ENCODE measurements around the gene CABLES2.

Gene CABLES2

DNA sequence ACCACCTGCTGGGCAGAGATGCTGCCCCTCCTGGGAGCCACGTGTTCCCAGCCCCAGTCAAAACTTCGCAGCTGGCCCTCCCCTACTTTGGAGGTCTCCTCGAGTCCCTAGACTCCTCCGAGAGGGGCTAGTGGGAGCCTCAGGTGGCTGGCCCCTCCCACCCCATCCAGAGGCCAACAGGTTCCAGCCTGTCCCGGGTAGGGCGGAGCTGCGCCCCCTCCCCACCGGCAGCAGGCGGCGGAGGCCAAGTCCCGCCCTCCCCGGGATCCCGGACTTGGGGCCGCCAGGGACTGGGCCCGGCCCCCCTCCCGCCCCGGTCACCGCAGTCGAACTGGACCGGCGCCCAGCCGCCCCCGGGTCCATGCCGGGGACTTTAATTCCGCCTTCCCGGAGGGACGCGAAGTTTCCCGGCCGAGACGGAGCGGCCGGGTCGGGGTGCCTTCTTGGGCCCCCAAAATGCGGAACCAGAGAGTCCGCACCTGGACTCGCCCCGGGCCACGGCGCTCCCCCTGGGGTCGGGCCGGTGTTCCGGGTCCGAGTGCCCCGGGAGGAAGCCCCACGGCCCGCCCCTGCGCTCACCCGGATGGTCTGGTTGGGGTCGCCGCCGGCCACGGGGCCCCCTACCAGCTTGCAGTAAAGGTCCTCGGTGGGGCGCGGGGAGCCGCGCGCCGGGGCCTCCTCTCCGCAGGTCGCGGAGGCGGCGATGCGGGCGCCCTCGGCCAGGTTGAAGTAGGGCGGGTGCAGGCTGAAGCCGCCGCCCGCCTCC, 40.5 kb downstream of the CABLES2 start:
- TF ChIP-seq GATA1 (IDR thresholded peaks at IDR 0.05; ENCODE audit: low read depth, low read length): no peak
- TF ChIP-seq POLR2A (IDR thresholded peaks at IDR 0.05; ENCODE audit: low read length): no peak
- no peak for DNase-seq

DNA sequence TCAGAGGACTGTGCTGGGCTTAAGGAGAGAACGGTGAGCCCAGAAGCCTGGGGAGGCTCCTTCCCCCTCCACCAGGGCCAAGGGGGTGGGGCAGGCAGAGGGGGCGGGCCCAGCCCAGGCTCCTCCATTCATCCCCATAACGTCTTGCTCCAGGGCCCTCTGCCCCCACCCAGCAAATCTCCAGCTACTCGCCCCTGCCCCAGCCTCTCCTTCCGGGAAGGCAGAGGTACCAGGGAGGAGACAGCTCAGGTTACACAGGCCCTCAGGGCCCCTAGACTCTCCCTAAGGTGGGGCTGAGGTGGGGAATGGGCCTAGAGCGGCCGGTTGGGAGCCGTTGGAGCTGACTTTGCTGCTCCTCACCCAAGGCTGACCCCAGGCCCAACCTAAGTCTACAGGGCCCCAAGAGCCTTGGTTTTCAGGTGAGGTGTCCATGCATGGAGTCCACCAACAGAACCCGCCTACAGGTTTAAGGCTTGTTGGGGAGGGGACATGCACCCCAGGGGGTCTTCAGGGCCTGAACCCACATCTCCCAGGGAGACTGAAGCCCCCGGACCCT, 41.2 kb downstream of the CABLES2 start:
- peak in 1 of 2 experiments; percentile 24 for DNase-seq
- TF ChIP-seq GATA1 (IDR thresholded peaks at IDR 0.05; ENCODE audit: low read depth, low read length): no peak
- no peak for TF ChIP-seq POLR2A (IDR thresholded peaks at IDR 0.05; ENCODE audit: low read length)

DNA sequence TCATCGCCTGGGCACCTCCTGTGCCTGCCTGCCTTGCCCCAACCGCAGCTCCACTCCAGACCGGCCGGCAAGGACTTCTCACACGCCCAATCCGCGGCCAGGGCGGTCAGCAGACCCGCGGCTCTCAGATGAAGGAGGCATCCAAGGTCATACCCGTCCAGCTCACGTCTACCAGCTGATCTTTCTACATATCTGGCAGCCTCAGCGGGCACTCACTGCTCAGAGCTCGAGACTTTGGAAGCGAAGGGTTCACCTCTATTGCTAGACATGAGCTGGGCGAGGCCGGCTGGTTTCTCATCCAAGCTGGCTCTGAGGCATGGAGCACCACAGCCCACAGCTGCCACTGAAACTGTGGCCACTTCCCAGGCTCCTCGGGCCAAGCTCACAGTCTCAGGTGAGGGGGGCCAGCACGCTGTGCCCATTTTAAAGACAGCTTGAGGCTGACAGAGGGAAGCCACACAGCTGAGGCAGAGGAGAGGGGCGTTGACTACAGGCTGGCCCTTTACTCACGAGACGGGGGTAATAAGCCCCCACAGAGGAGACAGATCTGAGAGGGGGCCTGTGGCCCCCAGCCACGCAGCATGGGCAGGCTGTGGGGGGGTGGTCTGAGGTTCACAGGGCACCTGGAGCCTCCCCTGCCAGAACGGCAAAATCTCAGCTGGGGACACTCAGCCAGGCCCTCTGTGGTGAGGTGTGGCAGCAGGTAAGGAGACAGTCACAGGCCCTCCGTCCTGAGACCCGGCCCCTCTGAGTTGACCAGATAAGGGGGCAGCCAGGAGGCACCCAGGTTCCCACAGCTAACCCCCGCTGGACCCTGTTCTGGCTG, 42.0 kb downstream of the CABLES2 start:
- TF ChIP-seq POLR2A (IDR thresholded peaks at IDR 0.05; ENCODE audit: low read length) (no peak), GATA1 (IDR thresholded peaks at IDR 0.05; ENCODE audit: low read depth, low read length) (no peak)
- DNase-seq: no peak

DNA sequence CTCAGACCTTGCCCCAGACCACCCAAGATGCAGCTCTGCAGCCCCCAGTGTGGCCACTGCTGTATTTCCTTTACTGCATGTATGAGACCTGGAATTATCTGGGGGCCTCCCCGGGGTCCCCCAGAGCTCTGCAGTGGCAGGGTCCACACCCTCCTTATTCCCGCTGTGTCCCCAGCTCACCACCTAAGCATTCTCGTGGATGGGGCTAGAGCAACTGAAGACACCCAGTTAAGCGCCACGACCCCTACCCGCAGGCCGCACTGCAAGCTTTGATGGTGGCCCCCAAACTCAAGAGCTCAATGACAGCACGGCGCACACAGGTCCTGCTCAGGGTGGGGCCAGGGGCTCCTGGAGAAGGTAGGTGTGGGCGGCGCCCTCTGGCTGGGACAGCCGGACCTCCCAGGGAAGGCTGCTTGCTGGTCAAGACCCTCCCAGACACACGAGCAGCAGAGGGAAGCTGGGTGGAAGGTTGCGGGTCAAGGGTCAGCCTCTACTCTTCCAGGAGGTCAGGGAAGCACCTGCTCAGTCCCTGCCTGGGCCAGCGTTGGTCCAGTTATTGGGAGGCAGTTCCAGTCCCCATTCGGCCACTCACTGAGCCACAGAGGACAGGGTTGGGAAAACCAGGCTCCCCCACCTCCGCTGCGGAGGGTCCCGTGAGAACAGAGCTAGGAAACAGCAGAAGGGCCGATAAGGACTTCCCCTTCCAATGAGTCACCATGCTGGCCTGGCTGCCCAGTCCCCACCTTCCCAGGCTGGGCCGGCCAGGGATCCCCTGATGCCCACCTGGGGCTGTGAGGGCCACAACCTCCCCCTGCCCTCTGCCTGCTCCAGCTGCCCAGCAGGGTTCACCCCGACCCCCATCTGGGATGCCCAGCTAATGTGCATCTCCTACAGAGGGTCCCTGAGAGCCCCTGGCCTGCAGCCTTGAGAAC, 42.9 kb downstream of the CABLES2 start:
- no peak for DNase-seq
- TF ChIP-seq POLR2A (IDR thresholded peaks at IDR 0.05; ENCODE audit: low read length) (no peak), GATA1 (IDR thresholded peaks at IDR 0.05; ENCODE audit: low read depth, low read length) (no peak)

DNA sequence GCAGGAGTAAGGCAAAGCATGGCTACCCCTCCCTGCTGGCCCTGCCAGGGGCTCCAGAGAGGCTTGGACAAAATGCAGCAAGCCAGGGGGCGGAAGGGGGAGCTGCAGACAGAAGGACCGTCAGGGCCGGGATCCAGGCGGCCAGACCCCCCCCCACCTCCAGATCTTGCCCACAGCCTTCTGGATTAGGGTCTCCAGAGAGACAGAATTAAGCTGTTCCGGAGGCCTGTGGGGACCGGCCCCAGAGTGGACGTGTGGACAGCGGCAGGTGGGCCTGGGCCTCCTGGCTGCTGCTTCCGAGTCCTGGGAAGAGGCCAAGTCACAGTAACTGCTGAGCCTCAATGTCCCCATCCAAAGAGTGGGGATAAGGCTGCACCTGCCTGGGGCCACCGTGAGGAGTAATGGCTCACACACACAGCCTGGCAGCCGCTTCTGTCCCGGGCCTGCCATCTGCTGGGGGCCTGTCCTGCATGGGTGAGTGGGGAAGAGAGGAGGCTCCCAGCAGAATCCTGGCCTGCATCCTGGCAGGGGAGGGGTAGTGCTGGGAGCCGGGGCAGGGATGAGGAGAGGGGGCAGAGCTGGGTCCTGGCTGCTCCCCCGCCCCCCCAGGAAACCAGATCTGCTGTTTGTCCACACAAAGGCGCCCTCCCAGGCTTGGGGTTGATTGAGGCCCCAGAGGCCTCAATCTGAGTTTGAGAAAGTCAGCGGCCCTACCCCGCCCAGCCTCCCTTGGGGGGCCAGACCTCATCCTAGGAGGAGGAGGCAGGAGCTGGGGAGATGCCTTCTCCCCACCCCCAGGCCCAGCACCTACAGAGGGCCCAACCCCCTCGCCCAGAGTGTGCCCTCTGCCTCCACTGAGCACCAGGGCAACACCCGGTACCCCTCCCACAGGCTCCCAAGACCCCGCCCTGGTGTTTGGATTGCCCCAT, 43.8 kb downstream of the CABLES2 start:
- no peak for DNase-seq
- TF ChIP-seq POLR2A (IDR thresholded peaks at IDR 0.05; ENCODE audit: low read length): no peak
- TF ChIP-seq GATA1 (IDR thresholded peaks at IDR 0.05; ENCODE audit: low read depth, low read length): no peak

DNA sequence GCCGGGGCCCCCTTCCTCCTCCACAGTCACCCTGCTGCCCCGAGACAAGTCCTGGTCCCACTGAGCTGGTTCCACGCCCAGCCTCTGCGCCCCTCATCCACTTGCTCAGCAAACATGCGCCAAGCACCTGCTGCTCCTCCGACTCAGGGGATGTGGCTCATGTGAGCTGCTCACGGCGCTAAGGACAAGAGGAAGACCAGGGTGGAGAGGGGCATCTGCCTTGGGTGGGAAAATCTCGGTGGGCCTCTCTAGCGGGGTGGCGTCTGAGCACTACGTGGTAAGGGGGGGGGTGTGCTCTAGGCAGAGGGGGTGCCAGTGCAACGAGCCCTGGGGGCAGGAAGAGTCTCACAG, 44.5 kb downstream of the CABLES2 start:
- no peak for TF ChIP-seq POLR2A (IDR thresholded peaks at IDR 0.05; ENCODE audit: low read length)
- TF ChIP-seq GATA1 (IDR thresholded peaks at IDR 0.05; ENCODE audit: low read depth, low read length): no peak
- no peak for DNase-seq

DNA sequence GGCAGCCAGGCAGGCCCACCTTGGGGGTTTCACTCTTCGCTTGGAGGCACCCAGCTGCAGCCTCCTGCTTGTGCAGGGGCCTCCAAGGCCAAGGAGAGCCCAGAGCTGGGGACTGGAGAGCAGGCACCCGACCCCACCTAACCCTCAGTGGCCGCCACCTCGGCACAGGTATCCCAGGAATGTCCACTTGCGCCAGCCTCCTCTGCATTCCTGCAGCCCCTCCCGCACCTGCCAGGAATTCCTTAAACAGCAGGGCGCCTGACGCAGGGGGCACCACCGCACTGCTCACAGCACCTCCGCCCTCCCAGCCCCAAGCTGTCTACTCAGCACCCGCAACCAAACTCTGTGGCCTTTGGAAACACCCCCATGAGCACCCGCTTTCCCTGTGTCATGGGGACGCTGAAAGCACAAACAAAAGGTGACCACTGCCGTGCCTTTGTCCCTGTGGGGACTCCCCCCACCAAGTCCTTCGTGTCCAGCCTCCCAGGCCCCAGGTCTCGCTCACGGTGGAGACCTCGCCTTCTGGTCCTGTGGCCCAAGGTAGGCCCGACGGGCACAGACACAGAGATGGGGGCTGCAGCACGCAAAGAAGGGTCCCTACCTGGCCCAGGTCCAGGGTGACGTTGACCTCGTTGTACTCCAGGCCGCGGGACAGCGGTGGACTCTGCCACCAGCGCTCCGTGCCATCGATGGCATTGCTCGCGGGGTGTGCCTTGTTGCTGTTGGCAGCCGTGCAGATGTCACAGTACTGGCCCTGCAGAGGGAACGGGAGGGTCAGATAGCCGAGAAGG, 45.1 kb downstream of the CABLES2 start:
- no peak for DNase-seq
- TF ChIP-seq GATA1 (IDR thresholded peaks at IDR 0.05; ENCODE audit: low read depth, low read length) (no peak), POLR2A (IDR thresholded peaks at IDR 0.05; ENCODE audit: low read length) (no peak)

DNA sequence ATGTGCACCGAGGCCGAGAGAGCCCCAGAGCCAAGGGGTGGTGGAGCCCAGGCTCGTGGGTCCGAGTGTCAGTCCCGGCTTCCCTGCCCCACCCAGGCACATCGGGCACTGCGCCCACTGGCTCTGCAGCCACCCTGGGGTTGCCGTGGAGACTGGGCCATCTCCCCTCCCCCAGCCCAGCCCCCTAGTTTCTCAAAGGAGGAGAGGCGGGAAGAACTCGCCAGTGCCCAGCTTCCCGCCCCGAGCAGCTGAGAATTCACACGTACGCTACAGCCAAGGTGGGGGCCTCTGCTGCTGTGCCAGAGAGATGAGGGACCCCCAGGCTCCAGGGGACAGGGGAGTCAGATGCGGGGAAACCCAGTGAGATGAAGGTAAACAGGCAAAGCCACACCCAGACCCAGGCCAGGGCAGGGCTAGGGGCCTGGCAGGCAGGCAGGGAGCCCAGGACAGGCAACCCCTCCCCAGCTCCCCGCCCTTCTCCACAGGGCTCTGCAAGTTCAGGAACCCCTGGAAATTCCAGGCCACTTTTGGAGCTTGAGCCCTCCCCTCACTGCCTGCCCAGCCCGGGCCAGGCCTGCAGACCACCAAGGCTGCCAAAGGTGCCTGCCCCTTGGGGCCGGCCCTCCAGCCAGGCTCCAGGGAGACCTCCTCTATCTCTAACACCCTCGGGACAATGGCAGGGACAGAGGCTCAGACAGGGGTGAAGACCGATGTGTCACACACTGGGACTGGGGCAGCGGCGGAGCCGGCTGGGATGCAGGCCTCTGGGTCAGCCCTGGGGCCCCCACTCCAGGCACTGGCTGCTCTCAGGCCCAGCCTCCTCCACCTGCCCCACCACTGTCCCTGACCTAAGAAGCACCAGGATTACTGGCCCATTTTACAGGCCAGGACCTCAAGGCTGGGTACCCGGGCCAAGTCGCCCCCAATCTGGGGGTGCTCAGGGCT, 46.0 kb downstream of the CABLES2 start:
- TF ChIP-seq GATA1 (IDR thresholded peaks at IDR 0.05; ENCODE audit: low read depth, low read length): no peak
- TF ChIP-seq POLR2A (IDR thresholded peaks at IDR 0.05; ENCODE audit: low read length): no peak
- DNase-seq: no peak

DNA sequence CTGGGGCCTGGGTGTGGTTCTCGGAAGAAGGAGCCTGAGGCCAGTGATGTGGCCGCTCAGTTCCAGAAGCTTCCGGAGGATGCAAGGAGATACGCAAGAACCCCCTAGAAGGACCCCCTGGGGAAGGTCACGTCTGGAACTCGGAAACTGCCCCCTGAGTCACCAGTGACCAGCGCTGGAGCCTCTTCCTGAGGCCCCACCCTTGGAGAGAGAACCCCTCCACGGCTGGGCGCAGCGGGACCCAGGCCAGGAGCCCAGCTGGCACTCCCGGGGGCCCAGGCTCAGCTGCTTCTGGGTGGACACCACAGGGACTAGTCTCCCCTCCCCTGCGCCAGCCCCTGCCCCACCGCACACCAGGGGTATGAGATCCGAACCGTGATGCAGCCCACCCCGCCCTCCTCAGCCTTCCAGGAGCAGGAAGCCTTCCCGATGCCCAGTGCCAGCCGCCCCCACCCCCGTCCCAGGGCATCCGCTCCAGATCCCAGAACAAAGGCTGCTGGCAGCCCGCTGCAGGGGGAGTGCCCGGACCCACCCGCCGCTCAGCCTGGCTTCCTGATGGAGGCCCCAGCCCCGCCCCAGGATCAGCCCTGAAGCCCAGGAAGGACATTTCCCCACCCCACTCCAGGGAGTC, 47.5 kb downstream of the CABLES2 start:
- DNase-seq: no peak
- no peak for TF ChIP-seq GATA1 (IDR thresholded peaks at IDR 0.05; ENCODE audit: low read depth, low read length)
- TF ChIP-seq POLR2A (IDR thresholded peaks at IDR 0.05; ENCODE audit: low read length): no peak

DNA sequence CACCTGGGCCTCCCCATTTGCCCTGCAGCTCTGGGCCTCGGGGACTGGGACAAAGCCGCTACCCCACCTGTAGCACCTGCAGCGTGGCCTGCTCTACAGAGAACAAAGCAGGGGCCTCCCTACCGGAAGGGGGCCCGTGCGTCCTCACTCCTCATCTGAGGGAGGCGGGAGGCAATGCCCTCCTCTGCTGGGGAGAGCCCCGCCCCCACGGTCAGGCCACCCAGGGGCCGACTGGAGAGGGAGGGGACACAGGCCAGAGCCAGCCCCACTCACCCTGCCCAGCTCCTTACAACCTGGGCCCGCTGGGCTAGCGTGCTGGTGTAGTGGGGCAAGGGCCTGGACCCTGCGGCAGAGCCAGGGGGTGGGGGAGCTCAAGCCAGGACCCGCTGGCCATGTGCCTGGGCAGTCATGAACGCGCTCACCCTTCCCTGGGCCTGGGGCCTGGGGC, 48.0 kb downstream of the CABLES2 start:
- TF ChIP-seq GATA1 (IDR thresholded peaks at IDR 0.05; ENCODE audit: low read depth, low read length): no peak
- no peak for TF ChIP-seq POLR2A (IDR thresholded peaks at IDR 0.05; ENCODE audit: low read length)
- no peak for DNase-seq

Data from erythroblast (primary cell).